22Rv1 (cell line): ENCODE results near the gene GABBR2.

ENCODE experiments used
- CTCF ChIP-seq: fragments of 450-650 bp; IDR thresholded peaks from 2 replicates; pipeline ENCODE4 v1.5.1; 2017; ENCODE audit warnings: mild to moderate bottlenecking
- ZFX ChIP-seq: fragments of 450-650 bp; IDR thresholded peaks from 2 replicates; pipeline ENCODE4 v1.6.1; 2017; ENCODE audit warnings: antibody characterized with exemption, borderline replicate concordance

GRCh38 chr9:98533132-98533531 is 175.6 kb downstream of the GABBR2 start:
- TF ChIP-seq CTCF (no peak), ZFX (no peak)
